HG02571 (cell line): Measurements from ENCODE around the gene BICC1.

ENCODE experiments used
- ATAC-seq: cut with Tn5 transposase; IDR thresholded peaks from one replicate; pipeline ENCODE4 v1.9.1; 2021; ENCODE audit warnings: mild to moderate bottlenecking, moderate library complexity; ENCODE audit not compliant: unreplicated experiment

Gene BICC1

GRCh38 chr10:58740620-58741369, 228.1 kb downstream of the BICC1 start:
- ATAC-seq: no peak

DNA sequence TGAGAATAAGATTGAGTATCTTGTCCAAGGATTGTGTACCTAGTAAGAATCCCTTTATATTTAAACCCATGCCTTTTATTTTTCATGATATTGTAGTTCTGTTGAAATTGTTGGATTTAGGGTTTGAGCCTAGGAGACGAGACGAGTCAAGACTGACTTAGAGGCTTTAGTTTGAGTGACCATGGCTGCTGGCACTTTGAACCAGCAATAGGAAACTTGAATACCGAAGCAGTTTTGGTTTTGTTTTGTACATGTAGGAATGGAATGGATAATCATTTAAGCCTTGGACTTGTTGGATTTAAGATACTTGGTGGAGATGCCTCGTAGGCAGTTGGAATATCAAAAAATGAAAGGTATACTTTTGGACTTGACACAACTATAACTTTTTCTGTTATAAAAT, 229.0 kb downstream of the BICC1 start:
- no peak for ATAC-seq

- no peak for ATAC-seq
These were observed 229.5 kb downstream of the BICC1 start for GRCh38 chr10:58742141-58742540.

GRCh38 chr10:58743466-58744115, 230.9 kb downstream of the BICC1 start:
- ATAC-seq: no peak

DNA sequence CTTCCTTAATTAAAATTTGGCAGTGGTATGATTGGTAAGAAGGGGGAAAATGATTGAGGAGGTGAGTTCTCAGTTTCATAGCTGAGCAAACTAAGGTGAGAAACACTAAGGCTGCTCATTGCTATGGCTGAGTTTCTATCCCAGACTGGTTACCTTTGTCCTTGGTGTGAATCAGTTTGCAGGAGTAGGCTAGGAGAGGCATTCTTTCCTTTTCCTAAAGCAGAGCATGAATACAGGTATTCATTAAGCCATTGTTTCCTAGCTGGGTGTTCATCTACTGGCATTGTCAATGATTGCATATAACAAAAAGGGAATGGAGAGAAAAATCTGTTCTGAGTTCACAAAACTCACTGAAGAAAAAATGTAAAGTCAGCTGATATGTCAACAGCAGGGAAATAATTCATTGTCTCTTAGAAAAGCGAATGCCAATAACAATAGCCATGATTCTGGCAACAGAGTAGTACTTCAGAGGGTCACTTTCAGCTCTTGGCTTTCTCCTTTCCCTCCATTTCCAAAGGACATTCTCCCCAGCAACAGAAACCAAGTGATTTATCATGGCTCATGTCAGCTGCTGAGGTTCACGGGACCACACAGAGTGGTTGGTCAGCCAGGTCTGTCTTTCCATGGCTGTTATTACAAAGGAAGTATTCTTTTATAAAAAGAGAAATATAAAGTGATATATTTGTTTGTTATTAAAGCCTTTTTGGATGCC, 234.0 kb downstream of the BICC1 start:
- ATAC-seq: no peak

- ATAC-seq: no peak
These were observed 235.0 kb downstream of the BICC1 start for GRCh38 chr10:58747687-58748086.

DNA sequence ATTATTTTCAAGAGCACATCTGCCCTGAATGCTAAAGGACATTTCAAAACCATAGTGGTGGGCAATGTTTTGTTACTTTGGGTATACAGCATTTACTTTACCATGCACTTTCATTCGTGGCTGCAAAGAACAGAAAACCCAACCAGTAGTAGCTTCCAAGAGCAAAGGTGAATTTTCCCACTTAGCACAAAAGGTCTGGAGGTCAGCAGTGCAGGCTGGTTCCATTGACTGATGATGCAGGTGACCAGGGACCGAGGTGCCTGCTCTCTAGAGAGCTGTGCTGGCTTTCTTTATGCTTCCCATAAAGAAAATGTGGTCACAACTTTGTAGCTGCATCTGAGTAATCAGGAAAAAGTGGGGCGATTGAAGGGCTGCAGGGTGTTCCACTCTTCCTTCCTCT, 240.0 kb downstream of the BICC1 start:
- no peak for ATAC-seq

DNA sequence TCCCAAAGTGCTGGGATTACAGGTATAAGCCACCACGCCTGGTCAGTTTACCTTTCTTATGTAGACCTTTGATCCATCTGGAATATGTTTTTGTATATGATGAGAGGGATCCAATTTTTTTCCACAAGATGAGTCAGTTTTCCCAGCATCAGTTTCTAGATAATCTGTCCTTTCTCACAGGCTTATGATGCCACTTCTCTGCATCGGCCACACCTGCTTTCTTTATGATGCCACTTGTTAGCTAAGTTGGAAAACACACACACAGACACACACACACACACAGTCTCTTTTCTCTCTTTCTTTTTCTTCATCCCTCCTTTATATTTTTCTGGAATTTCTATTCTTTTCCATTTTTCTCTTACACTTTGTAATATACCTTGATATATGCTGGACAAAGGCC, 240.8 kb downstream of the BICC1 start:
- no peak for ATAC-seq

- no peak for ATAC-seq
These were observed 242.0 kb downstream of the BICC1 start for GRCh38 chr10:58754469-58755339.

DNA sequence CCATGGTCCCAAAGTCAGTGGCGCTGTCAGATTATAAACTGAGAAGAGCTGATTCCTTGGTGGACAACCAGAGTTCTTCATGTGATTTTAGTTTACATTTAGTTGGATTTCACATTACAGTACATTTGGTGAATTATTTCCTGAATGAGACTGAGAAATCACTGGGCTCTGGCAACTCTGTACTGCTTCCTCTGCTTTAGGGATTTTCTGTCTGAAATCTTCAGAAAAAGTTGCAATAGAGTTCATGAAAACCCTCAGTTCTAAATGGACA, 242.6 kb downstream of the BICC1 start:
- no peak for ATAC-seq

DNA sequence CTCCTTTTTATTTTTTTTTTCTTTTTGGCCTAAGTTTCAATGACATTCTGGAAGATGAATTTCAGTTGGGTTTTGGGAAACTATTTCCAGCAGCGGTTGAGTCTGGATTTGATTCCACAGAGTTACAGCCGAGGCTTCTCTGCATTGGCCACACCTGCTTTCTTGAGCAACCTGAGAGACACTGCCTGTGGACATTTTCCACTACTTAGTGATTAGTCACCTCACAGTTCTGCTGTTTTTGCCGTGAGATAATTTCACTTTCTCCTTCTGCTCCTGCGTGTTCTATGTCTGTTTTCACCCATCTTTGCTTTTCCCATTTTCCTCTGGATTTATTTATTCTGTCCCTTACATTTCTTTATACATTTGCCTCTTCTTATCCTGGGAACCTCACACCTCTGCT, 243.0 kb downstream of the BICC1 start:
- no peak for ATAC-seq

DNA sequence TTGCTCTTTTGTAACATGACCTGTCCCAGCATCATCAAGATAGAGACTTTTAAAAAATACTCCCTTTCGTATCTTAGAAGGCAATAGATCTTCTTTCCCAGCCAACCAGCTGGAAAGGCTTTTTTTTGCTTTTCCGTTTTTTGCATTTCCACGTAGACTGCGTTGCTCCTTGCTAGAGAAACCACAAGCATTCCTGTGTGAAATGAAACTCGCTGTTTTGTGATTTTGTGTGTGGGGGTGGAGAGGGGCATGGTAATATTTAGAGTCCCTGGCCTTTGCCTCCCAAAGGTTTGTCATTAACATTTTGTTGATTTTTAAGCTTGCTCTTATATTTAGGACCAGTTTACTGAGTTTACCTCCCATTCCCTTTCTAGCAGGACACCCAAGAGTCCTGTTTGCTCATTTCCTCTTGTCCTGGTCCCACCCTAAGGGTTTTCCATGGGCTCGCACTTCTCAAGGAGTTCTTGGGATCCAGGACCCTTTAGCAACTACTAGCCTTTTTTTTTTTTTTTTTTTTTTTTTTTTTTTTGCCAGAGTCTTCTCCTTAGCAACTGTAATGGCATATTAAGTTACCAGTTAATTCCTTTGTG, 243.6 kb downstream of the BICC1 start:
- ATAC-seq: no peak

GRCh38 chr10:58757352-58758065, 244.8 kb downstream of the BICC1 start:
- no peak for ATAC-seq

GRCh38 chr10:58758321-58758720, 245.6 kb downstream of the BICC1 start:
- ATAC-seq: no peak

DNA sequence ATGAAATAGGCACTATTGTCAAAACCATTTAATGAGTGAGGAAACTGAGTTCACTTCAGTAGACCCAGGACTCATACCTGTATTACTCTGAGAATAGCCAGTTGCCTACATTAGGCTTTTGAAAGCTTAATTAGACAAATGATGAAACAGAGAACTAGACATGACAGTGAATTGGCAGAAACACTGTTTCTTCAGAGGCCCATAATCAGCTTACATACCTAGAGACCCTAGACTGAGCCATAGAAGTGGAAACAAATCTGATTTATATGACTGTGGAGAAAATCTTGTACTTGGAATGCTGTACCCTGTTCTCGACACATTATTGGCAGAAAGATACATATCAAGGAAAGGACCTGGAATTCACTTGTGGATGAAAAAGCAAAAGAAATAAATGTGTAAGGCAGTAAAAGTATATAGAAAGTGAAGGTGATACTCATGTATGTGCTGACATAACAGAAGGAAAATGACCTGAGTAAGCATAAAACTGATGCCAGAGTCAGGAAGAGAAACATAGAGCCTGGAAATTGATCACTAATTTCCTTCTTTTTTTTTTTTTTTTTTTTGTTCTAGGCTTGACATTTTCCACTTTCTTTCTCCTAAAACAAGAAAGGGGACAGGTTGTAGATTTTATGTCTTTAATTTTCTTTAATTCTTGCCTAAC, 251.5 kb downstream of the BICC1 start:
- ATAC-seq: no peak

DNA sequence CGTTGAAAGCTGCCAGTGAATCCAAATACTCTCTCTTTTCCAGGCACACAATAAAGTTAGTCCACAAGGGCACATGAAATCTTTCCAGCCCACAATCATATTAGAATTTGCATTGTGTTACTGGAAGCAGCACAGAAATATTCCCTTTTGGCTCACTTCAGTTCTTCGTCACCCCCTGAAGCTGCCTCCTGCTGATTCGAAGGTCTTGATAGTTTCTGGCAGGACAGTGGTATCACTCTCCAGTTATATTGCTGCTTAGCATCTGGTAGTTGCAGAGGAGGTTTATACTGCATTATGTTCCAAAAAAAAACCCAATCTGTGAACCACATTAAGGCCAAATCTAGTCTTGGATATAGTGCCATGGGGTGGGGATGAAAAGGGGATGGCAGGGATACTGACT, 253.2 kb downstream of the BICC1 start:
- ATAC-seq: no peak

DNA sequence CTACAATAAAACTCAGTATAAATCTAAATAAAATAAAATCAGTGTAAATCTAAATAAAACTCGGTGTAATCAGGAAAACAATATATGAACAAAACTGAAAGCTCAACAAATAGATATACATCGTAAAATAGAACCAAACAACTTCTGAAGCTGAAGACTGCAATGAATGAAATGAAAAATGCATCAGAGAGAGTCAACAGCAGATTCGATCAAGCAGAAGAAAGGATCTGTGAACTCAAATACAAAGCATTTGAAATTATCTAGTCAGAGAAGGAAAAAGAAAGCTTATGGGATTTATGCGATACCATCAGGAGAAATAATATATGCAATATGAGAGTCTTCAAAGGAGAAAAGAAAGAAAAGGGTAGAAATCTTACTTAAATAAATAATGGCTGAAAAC, 255.0 kb downstream of the BICC1 start:
- no peak for ATAC-seq

GRCh38 chr10:58771863-58772262, 259.2 kb downstream of the BICC1 start:
- ATAC-seq: no peak

DNA sequence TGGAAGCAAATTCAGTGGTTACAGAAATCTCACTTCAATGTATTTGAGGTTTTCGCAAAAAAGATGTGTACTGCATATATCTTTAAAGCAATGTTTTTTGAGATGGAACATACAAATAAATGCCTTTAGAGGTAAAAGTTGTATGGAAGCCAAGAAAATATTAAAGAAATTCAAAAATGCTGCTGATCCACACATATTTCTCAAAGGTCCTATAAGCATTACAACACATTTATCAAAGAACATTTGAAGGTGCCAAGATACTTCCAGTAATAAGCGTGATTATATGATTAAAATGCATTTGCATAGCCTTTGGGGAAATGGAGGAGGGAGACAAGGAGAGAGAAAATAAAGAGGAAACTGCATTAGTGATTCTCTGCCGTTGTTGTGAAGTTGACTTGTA, 260.1 kb downstream of the BICC1 start:
- no peak for ATAC-seq

GRCh38 chr10:58773341-58773740, 260.7 kb downstream of the BICC1 start:
- no peak for ATAC-seq
